Inferior parietal cortex (tissue), 1 donor: ENCODE measurements around the gene KRTAP5-5.
"Not testable (repeated sequence)": the region's sequence is repeated elsewhere in the genome, so short reads cannot be mapped to it uniquely, and the experiment has no call there.

Experiments used
- DNase-seq: peaks from one replicate; pipeline ENCODE4 v3.0.0-alpha.2; 2016; ENCODE audit errors: extremely low spot score

KRTAP5-5 gene

GRCh38 chr11:1656670-1657069, 27.1 kb downstream of the KRTAP5-5 start:
- no peak for DNase-seq

GRCh38 chr11:1659506-1659905, 29.9 kb downstream of the KRTAP5-5 start:
- no peak for DNase-seq

- no peak for DNase-seq
Observed at GRCh38 chr11:1660111-1660867, 30.7 kb downstream of the KRTAP5-5 start.

- DNase-seq = not testable (repeated sequence)
Observed at GRCh38 chr11:1661454-1662269, 32.1 kb downstream of the KRTAP5-5 start.

GRCh38 chr11:1662699-1663283, 33.2 kb downstream of the KRTAP5-5 start:
- not testable (repeated sequence) for DNase-seq

GRCh38 chr11:1665313-1665712, 35.7 kb downstream of the KRTAP5-5 start:
- DNase-seq = no peak

- DNase-seq = no peak
Observed at GRCh38 chr11:1667121-1667850, 37.7 kb downstream of the KRTAP5-5 start.

- no peak for DNase-seq
Observed at GRCh38 chr11:1667906-1668305, 38.3 kb downstream of the KRTAP5-5 start.

- no peak for DNase-seq
Observed at GRCh38 chr11:1668911-1669473, 39.4 kb downstream of the KRTAP5-5 start.

GRCh38 chr11:1669546-1670218, 40.1 kb downstream of the KRTAP5-5 start:
- no peak for DNase-seq

GRCh38 chr11:1670457-1670856, 40.9 kb downstream of the KRTAP5-5 start:
- not testable (repeated sequence) for DNase-seq

- DNase-seq = no peak
Observed at GRCh38 chr11:1670905-1671371, 41.4 kb downstream of the KRTAP5-5 start.

- DNase-seq = no peak
Observed at GRCh38 chr11:1671658-1672057, 42.1 kb downstream of the KRTAP5-5 start.

GRCh38 chr11:1672613-1673350, 43.2 kb downstream of the KRTAP5-5 start:
- DNase-seq = no peak

GRCh38 chr11:1673446-1674172, 44.0 kb downstream of the KRTAP5-5 start:
- no peak for DNase-seq

GRCh38 chr11:1674173-1675131, 44.9 kb downstream of the KRTAP5-5 start:
- no peak for DNase-seq

GRCh38 chr11:1675536-1676228, 46.1 kb downstream of the KRTAP5-5 start:
- no peak for DNase-seq
